Measurements from ENCODE around the gene GAPDH.
A peak's percentile ranks its signal among the peaks of the same experiment; 100 is the strongest.

Gene GAPDH

DNA sequence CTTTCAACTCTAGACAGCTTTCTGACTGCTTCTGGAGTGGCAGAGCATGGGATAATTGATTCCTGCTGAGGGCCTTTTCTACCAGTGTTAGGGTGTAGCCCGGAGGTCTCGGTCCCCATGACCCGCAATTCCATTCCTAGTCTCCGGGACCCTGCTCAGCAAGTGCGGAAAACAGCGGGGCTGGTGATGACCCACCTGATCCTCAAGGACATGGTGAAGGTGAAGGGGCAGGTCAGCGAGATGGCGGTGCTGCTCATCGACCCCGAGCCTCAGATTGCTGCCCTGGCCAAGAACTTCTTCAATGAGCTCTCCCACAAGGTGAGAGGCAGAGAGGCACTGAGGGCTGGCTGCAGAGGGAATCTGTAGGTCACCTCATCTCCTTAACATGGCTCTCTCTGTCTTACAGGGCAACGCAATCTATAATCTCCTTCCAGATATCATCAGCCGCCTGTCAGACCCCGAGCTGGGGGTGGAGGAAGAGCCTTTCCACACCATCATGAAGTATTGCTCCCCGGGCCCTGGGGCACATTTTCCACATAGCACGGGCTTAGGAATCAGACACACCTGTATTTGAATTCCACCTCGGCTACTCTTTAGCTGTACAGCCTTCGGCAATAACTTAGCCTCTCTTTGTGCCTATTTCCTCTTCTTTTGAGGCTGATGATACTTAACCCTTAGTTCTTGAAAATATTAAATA lies 5.6 kb upstream of the GAPDH start:
- DNase-seq (ENCODE audit: low read depth) = no peak
- H3K4me3 ChIP-seq (replicated peaks; ENCODE audit: low read depth, low read length) = no peak overlapping the region
- TF ChIP-seq, protein P1, sequence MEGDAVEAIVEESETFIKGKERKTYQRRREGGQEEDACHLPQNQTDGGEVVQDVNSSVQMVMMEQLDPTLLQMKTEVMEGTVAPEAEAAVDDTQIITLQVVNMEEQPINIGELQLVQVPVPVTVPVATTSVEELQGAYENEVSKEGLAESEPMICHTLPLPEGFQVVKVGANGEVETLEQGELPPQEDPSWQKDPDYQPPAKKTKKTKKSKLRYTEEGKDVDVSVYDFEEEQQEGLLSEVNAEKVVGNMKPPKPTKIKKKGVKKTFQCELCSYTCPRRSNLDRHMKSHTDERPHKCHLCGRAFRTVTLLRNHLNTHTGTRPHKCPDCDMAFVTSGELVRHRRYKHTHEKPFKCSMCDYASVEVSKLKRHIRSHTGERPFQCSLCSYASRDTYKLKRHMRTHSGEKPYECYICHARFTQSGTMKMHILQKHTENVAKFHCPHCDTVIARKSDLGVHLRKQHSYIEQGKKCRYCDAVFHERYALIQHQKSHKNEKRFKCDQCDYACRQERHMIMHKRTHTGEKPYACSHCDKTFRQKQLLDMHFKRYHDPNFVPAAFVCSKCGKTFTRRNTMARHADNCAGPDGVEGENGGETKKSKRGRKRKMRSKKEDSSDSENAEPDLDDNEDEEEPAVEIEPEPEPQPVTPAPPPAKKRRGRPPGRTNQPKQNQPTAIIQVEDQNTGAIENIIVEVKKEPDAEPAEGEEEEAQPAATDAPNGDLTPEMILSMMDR (IDR thresholded peaks at IDR 0.05; ENCODE audit: low read length, missing control alignments) = no peak

DNA sequence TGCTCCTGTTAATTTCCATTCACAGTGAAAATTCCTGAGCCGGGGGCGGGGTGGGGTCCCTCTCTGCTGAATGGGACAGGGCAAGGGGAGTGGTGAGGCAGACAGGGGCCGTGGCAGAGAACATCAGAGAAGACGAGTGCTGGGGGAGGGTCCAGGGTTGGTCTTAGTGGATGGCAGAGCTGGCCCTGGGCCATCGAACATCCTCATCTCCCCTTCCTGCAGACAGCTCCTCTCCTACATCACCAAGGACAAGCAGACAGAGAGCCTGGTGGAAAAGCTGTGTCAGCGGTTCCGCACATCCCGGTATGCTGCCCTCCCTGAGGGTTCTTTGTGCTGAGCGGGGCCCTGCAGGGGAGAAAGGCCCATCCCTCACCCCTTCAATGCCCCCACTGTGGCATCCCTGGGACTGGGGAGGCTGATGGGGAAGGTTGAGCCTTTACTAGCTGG lies 5.0 kb upstream of the GAPDH start:
- TF ChIP-seq, protein P1 (IDR thresholded peaks at IDR 0.05; ENCODE audit: low read length, missing control alignments) = no peak
- DNase-seq (ENCODE audit: low read depth) = no peak
- no peak overlapping the region for H3K4me3 ChIP-seq (replicated peaks; ENCODE audit: low read depth, low read length)

DNA sequence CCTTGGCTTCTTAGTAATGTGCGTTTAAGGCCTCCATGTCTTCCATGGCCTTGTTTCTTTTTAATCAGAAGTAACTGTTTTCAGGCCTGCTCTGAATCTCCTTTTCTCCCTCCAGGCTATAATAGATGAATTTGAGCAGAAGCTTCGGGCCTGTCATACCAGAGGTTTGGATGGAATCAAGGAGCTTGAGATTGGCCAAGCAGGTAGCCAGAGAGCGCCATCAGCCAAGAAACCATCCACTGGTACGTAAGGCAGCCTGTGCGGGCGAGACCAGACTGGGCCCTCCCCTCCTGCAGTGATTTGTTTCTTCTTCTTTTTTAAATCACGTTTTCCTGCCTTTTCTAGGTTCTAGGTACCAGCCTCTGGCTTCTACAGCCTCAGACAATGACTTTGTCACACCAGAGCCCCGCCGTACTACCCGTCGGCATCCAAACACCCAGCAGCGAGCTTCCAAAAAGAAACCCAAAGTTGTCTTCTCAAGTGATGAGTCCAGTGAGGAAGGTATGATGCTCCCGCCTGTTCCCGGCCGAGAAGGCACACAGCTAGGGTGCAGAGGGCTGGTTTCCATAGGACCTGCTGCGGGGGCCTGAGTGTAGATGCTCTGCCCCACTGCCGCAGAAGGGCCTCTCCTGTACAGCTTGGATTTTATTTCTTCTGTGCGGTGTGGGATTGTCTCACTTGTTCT lies 3.6 kb upstream of the GAPDH start:
- no peak for DNase-seq (ENCODE audit: low read depth)

DNA sequence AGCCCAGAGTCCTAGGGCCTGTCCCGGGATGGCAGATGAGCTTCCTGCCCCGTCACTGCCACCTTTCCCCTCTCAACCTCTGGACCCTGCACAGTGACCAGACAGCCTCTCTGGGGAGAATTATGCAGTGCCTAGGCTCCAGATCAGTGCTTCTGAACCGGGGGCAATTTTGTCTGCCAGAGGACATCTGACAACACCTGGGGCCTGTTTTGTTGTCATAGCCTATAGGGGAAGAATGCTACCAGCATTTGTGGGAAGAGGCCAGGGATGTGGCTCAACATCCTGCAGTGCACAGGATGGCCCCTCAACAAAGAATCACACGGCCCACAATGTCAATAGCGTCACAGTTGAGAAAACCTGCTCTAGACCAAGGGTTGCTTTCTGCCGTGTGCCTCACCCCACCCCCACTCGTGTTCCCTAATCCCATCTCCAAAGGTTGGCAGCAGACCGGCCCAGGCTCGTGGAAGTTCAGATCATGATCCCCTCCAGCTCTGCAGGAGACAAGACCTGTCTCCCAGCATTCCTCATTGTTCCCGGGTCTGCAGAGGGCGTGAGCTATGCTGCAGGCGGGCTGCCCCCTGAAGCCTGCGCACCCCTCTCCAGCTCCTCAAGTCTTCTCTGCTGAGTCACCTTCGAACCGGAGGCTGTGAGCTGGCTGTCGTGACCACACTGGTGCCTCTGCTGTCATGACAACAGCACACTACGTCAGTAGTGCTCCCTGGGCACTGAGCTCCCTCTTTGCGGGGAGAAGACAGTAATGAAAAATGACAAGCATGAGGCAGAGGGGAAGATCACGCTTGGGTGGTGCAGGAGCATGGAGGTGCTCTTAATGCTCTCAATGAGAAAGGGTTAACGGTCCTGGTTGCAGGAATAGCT lies 2.0 kb upstream of the GAPDH start:
- peak overlapping the region; percentile 98 for H3K4me3 ChIP-seq (replicated peaks; ENCODE audit: low read depth, low read length)
- peak; percentile 97 for DNase-seq (ENCODE audit: low read depth)
- TF ChIP-seq, protein P1 (IDR thresholded peaks at IDR 0.05; ENCODE audit: low read length, missing control alignments) = no peak

More for the DNA sequence above, 3.6 kb upstream of the GAPDH start:
- TF ChIP-seq, protein P1 (IDR thresholded peaks at IDR 0.05; ENCODE audit: low read length, missing control alignments) = no peak
- H3K4me3 ChIP-seq (replicated peaks; ENCODE audit: low read depth, low read length) = no peak overlapping the region

DNA sequence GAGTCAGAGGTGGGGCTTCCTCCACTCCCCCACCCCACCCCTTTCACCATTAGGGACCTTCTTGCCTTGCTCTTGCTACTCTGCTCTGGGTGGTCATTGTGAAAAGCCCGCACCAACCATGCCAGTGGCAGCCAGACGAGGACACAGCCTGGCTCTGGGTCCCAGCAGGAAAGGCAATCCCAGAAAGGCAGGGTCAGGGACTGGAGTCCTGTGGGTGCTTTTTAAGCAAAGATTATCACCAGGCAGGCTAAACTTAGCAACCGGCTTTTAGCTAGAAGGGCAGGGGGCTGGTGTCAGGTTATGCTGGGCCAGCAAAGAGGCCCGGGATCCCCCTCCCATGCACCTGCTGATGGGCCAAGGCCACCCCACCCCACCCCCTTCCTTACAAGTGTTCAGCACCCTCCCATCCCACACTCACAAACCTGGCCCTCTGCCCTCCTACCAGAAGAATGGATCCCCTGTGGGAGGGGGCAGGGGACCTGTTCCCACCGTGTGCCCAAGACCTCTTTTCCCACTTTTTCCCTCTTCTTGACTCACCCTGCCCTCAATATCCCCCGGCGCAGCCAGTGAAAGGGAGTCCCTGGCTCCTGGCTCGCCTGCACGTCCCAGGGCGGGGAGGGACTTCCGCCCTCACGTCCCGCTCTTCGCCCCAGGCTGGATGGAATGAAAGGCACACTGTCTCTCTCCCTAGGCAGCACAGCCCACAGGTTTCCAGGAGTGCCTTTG lies 1.2 kb upstream of the GAPDH start:
- TF ChIP-seq, protein P1 (IDR thresholded peaks at IDR 0.05; ENCODE audit: low read length, missing control alignments) = no peak
- DNase-seq (ENCODE audit: low read depth) = peak; percentile 60
- H3K4me3 ChIP-seq (replicated peaks; ENCODE audit: low read depth, low read length) = peak overlapping the region; percentile 98

DNA sequence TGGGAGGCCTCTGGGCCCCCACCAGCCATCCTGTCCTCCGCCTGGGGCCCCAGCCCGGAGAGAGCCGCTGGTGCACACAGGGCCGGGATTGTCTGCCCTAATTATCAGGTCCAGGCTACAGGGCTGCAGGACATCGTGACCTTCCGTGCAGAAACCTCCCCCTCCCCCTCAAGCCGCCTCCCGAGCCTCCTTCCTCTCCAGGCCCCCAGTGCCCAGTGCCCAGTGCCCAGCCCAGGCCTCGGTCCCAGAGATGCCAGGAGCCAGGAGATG lies 729 bp upstream of the GAPDH start:
- no peak for DNase-seq (ENCODE audit: low read depth)
- H3K4me3 ChIP-seq (replicated peaks; ENCODE audit: low read depth, low read length) = peak overlapping the region; percentile 98
- TF ChIP-seq, protein P1 (IDR thresholded peaks at IDR 0.05; ENCODE audit: low read length, missing control alignments) = no peak
